DMS114 treated with DMSO at 0.1 percent for 48 hours (cell line): Measurements from ENCODE around the gene B4GALT3.
"Not testable (repeated sequence)": the region's sequence is repeated elsewhere in the genome, so short reads cannot be mapped to it uniquely, and the experiment has no call there.

ENCODE experiments used
- DNase-seq: peaks from one replicate; lab custom pipeline; 2025; ENCODE audit not compliant: unreplicated experiment; lab: John Stamatoyannopoulos, UW

B4GALT3 gene

DNA sequence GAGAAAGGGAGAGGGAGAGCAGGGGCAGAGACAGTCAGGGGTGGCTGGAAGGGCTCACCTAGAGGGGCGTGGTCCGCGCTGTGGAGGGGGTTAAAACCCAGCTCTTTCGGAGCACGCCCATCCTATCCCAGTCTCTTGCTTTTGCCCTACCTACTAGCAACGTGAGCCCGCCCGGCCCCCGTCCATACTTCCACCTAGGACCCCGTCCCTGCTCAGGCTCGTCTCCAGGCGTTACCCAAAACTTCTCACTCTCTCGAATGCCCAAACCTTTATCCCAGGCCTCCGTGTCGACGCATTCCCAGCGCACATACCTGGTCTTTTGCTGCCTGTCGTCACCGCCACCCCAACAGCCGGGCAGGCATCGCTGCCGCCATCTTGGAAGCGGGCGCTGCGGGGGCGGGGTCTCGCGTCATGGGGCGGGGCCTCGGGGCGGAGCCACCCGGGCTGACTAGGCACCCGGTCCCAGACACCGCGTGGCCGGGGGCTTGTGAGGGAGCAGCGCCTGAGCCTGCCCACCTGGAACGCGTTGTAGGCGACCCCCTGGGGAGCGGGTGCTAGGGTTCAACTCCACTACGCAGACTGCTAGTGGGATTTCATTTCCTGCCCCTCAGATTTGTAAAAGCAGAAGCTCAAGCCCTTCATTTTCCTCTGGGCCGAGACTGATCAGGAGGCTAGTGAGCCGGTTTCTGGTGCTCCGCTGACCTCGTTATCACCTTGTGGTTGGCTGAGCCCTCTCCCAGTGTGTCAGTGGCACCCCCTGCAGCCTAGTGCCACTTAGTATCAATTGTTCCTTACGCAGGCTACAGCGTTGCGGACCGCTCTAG is at the start of gene B4GALT3:
B4GALT3 (minus strand) TSS at position 396 of the 824 bp plus-strand sequence. CDS start 1,447 bp downstream, outside the sequence.
- peak; percentile 84 for DNase-seq

DNA sequence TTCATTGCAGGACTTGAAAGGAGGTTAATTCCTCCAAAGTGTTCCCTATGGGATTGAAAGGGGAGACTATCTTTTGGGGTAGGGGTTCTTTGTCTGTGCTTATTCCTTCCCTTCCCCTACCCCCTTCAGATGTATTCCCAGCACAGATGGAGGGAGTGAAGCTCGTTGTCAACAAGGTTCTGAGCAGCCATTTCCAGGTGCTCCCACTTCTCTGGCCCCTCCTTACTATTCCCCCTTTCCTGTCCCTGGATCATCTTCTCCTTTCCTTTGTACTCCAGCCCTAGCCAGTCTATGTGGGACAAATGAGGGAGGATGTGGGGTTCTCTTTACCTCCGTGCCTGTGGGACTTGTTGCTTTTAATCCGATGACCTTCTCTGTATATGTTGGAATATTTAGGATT is 49.5 kb upstream of the B4GALT3 start:
- DNase-seq, result no peak

DNA sequence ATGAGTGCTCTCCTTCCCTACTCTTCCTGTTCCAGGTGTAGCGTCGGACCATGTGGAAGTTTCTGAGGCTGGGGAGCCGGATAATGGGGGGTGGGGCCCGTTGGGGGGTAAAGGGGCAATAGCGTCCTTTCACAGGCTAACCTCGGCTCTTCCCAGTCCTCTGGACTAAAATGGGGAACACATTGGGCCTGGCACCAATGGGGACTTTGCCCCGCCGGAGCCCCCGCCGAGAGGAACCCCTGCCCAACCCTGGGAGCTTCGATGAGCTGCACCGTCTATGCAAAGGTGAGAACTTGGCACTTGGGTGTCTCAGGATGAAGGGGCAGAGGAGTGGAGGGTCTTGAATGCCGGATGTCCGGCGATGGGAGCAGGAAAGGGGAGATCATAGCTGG is 49.0 kb upstream of the B4GALT3 start:
- DNase-seq, result no peak

- DNase-seq, result peak; percentile 99
Measured at GRCh38 chr1:161225534-161226319, 48.4 kb upstream of the B4GALT3 start, which contains the start of gene TOMM40L. Gene TOMM40L (plus strand): TSS chr1:161226060. CDS start chr1:161226490, 430 bp downstream.

DNA sequence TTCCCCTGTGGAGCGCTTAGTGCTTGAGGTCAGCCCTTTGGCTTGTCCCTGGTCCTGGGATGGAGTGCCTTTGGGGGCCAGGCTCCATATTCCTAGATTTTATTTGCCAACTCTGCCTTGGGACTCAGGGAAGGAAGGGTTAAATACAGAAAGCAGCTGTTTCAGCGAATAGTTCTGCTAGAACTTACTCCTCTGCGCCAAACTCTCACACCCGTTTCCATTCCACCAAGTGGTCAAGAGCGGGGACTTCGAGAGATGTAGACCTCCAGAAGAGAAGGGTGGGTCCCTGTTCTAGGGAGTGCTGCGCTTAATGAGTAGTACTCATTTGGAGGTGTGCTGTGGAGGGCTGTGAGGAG is 47.8 kb upstream of the B4GALT3 start:
- DNase-seq, result no peak

GRCh38 chr1:161224695-161225087 is 47.4 kb upstream of the B4GALT3 start:
- DNase-seq, result not testable (repeated sequence)

DNA sequence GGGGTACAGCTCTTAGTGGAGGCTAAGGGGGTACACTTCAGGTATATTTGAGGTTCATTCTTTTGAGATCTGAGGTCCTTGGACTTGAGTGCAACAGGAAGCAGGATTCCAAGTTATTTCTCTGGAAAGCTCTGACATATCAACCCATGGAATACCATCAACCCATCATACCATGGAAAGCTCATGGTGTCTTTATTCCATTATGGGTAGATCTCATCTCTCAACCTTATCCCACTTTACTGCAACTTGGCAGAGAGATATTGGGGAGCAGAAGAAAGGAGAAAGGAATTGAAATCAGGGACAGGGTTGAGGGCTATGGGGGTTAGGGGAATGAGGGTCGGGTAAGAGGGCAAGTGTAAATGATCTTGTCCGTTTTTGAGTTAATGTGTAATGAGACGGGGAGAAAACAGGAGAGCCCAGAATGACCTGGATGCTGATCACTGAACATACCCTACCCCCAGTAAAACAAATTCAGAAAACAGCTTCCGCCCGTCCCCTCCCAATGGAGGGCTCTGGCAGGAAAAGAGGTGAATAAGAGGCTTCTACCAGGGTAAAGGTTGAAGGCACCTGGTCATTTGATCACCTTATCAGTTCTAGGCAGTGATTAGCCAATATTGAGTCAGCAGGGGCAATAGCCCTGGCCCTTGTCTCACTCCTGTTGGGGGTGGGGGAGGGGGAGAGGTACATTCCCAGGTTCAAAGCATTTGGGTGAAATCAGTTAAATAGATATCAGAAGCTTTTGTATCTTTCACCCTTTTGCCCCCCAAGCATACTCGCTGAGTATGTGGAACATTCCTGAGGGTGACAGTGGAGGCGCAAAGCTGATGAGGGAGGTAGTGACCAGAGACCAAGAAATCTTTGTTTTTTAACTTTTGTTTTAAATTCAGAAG is 46.7 kb upstream of the B4GALT3 start:
- no peak for DNase-seq

DNA sequence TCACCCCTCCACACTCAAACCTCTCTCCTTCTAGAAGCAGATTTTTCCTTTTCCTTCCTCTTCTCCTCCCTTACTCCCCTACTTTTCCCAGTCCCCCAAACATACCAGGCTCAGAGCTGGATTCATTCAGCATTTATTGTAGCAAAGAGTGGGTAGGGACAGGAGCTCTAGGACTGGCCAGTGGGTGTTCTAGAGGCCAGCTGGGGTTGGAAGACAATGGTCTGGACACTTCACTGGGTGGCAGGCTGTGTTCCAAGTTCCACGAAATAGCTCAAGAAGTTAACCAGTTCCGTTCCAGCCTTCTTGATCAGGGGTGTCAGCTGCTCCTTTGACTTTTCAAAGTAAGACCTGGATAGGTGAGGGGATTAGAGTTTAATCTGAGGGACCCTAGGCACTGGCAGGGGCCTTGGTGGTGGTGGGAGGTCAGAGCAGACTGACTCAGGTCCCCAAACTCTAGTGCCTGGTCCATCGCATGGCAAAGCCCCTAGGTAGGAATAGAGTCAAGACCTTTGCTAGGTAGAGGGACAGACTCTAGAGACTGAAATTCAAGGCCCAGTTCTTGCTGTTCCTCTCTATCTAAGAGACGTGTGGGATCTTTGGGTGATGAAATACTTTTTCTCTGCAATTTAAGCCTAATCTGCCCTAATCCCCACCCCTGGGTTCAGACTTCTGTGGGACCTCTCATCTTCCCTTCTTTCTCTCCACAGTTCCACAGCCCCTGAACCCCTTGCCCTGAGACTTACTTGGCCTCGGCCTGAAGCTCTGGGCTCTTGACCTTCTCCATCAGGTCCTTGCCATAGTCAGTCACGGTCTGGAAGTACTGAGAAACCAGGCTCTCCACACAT is 45.1 kb upstream of the B4GALT3 start:
- no peak for DNase-seq

DNA sequence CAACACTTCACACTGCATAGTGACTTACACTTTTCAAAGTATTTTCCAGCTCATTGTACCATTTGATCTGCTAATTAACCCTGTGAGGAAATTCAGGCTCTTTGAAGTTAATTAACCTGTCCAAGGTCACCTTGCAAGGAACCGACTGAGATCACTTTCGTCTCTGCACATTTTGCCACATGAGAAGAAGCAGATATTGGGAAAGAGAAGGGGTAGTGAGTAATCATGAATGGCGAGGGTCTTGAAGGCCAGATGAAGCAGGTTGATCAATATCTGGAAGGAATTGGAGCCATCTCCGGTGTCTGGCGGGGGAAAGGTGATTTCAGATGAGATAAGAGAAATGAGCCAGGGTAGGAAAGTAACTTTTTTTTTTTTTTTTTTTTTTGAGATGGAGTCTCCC is 42.7 kb upstream of the B4GALT3 start:
- DNase-seq, result no peak

DNA sequence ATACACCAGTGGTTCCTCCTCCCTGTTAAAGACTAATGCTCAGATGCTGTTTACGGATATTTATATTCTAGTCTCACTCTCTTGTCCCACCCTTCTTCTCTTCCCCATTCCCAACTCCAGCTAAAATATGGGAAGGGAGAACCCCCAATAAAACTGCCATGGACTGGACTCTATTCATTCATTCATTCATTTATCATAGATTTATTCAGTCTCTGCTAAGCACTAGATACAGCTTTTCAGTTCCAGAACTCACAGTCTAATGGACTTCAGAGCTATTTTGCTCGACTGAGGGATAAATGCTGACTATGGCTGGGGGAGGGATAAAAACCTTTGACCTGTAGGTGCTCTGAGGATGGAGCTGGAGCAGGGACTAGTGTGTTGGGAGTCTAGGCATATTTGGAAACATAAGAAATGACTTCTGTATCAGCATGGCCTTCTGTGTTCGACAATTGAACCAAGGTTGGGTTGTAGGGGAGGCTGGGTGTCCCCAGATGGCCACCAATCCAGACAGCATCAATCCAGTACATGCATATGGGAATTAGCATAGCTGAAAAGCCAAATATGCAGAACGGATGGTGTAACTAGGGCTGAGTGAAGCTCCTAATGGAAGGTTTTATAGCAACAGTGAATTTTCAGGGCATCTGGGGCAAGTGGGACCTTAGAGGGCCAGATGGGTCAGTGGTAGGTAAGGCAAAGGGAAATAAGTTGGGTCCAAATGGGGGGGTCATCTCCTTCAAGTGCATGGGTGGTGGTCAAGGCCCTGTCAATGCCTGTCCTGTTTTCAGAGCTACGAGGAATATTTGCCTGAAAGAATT is 42.0 kb upstream of the B4GALT3 start:
- no peak for DNase-seq

GRCh38 chr1:161218301-161219077 is 41.2 kb upstream of the B4GALT3 start:
- DNase-seq, result no peak

- no peak for DNase-seq
Measured at GRCh38 chr1:161217831-161218230, 40.5 kb upstream of the B4GALT3 start.

DNA sequence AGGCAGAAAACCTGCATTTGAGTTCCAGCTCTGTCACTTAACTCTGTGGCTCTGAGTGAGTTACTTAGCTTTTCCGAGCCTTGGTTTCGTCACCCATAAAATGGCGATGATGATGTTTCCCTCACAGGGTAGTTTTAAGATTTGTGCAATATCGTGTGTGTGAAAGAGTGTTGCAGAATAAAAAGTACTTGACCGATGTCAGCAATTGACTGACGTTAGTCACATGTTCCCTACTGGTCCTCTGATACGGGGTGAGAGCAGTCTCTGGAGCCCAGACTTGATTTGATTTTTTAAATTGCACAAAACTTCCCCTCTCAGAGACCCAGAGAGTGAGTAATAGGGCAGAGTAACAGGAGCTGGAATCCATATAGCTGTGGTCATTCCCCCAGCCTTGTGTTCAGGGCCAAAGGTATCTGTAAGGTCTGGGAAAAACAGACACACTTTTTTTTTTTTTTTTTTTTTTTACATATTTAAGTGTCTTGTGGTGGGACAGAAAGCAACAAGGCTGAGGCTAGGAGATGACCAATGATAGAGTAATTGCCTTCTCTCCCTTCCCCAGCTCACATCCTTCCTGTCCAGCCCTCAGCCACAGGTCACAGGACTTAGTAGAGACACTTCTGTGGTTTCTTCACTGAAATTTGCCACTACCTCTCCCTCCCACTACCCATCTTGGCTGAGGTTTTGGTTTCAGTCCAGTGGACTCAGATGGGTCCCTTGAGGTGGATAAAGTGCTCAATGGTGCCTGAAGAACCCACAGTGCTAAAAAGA is 39.8 kb upstream of the B4GALT3 start:
- no peak for DNase-seq

DNA sequence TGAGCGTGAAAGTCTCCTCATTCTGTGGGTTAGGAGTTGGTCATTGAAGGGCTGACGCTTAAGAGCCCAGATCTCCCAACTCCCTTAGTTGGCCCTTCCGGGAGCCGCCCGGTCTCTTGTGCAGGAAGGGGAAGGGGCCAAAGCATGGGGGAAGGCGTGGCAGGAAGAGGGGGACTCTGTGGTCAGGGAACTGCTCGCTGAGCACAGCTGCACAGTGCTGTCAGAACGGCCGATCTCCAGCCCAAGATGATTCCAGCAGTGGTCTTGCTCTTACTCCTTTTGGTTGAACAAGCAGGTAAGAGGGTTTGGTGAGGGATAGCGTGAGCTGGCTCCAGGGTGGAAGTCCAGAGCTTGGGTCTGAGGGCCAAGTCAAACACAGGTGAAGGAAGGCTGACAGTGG is 37.8 kb upstream of the B4GALT3 start, which contains the start of gene FCER1G:
FCER1G (plus strand) TSS at position 220 of the 400 bp plus-strand sequence; CDS start at position 247, 27 bp downstream.
- no peak for DNase-seq

GRCh38 chr1:161214369-161214768 is 37.1 kb upstream of the B4GALT3 start:
- DNase-seq, result no peak

DNA sequence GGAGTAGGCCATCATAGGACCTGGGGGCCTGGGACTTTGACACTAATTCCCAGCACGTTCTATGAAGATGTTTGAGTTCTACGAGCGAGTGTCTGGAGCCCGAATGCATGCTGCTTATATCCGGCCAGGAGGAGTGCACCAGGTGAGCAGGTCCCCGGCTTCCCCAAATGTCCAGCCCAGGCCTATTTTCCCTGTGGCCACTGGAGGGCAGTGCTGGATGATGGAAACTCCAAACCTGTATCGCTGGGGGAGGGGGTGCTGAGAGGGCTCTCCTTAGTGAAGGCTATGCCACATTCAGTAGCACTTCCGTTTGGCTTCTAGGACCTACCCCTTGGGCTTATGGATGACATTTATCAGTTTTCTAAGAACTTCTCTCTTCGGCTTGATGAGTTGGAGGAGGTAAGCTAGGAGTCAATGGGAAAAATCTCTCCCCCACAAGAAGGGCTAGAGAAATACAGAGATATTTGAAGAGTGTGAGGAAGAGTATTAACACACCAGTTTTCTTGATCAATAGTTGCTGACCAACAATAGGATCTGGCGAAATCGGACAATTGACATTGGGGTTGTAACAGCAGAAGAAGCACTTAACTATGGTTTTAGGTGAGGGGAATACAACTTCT is 32.6 kb upstream of the B4GALT3 start:
- peak; percentile 72 for DNase-seq

GRCh38 chr1:161207173-161207572 is 29.9 kb upstream of the B4GALT3 start:
- DNase-seq, result no peak
